Fibroblast of lung (primary cell): ENCODE results near the gene MYBL2.

Experiments used
- CTCF ChIP-seq, 2 donors: IDR thresholded peaks in 1 of 2; conservative IDR thresholded peaks in 1 of 2; 1 replicate in 1 of 2; 2 replicates in 1 of 2; pipeline ENCODE4 v1.5.1; 2011 to 2012; ENCODE audit warnings: low read length in 2 of 2, control low read depth in 1 of 2, inconsistent platforms in 1 of 2, low read depth in 1 of 2, mild to moderate bottlenecking in 1 of 2
- EZH2 ChIP-seq: IDR thresholded peaks from 2 replicates; pipeline ENCODE4 v1.5.1; 2012; ENCODE audit warnings: low read length, control low read depth, mild to moderate bottlenecking; ENCODE audit errors: missing control alignments

GRCh38 chr20:43715044-43715443 lies 48.1 kb downstream of the MYBL2 start:
- TF ChIP-seq EZH2 (no peak), CTCF (conservative IDR thresholded peaks at IDR 0.05 in 1 of 2, IDR thresholded peaks at IDR 0.05 in 1 of 2; ENCODE audit: low read depth in 1 of 2, low read length in 2 of 2) (no peak)
